COLO829 (cell line): ENCODE results near the gene CACNG5.

Source experiments
- DNase-seq: peaks from one replicate; pipeline ENCODE4 v3.0.0; 2012; ENCODE audit warnings: low spot score

CACNG5 gene

GRCh38 chr17:66906321-66907278 is 71.7 kb downstream of the CACNG5 start:
- peak; percentile 71 for DNase-seq

GRCh38 chr17:66909804-66910373 is 75.0 kb downstream of the CACNG5 start:
- DNase-seq = no peak

- no peak for DNase-seq
These were observed 75.9 kb downstream of the CACNG5 start for GRCh38 chr17:66910651-66911285.

- DNase-seq = peak; percentile 38
These were observed 80.3 kb downstream of the CACNG5 start for GRCh38 chr17:66915204-66915611.

- no peak for DNase-seq
These were observed 80.9 kb downstream of the CACNG5 start for GRCh38 chr17:66915792-66916191.

- no peak for DNase-seq
These were observed 82.0 kb downstream of the CACNG5 start for GRCh38 chr17:66916946-66917345.

GRCh38 chr17:66918896-66919295 is 84.0 kb downstream of the CACNG5 start:
- DNase-seq = no peak

GRCh38 chr17:66920435-66920834 is 85.5 kb downstream of the CACNG5 start:
- DNase-seq = no peak

- DNase-seq = no peak
These were observed 86.0 kb downstream of the CACNG5 start for GRCh38 chr17:66920950-66921349.

- peak; percentile 41 for DNase-seq
These were observed 89.0 kb downstream of the CACNG5 start for GRCh38 chr17:66923886-66924285.

- no peak for DNase-seq
These were observed 91.0 kb downstream of the CACNG5 start for GRCh38 chr17:66925811-66926500.

- DNase-seq = no peak
These were observed 94.0 kb downstream of the CACNG5 start for GRCh38 chr17:66928949-66929348.

- no peak for DNase-seq
These were observed 94.7 kb downstream of the CACNG5 start for GRCh38 chr17:66929591-66929990.

GRCh38 chr17:66930933-66931332 is 96.0 kb downstream of the CACNG5 start:
- DNase-seq = no peak

GRCh38 chr17:66932311-66932710 is 97.4 kb downstream of the CACNG5 start:
- no peak for DNase-seq

GRCh38 chr17:66934040-66934439 is 99.1 kb downstream of the CACNG5 start:
- DNase-seq = no peak
